Prostate gland (tissue), 2 donors: ENCODE data around the gene OTUD5. TPM values are rescaled to one million over a fixed set of nuclear protein-coding genes. Genes with fewer than 3 reads are reported as not detected.

ENCODE experiments used
- DNase-seq: peaks from one replicate; pipeline ENCODE4 v3.0.0-alpha.2; 2019; ENCODE audit warnings: low spot score
- H3K27ac ChIP-seq, 2 donors: fragments of 200-600 bp; sonication (generic); 2 replicates each; pipeline ENCODE4 v1.5.1; 2017 to 2019
- H3K27me3 ChIP-seq: fragments of 200-600 bp; sonication (generic); replicated peaks from 2 replicates; pipeline ENCODE4 v1.5.1; 2019; ENCODE audit not compliant: insufficient read depth
- H3K36me3 ChIP-seq, 2 donors: fragments of 200-600 bp; sonication (generic); 1 replicate in 1 of 2; 2 replicates in 1 of 2; pipeline versions ENCODE4 v1.5.1 to v1.8.1; 2017 to 2019
- H3K4me1 ChIP-seq: fragments of 200-600 bp; sonication (generic); replicated peaks from 2 replicates; pipeline ENCODE4 v1.5.1; 2019
- H3K4me3 ChIP-seq, 2 donors: fragments of 200-600 bp; sonication (generic); 2 replicates each; pipeline ENCODE4 v1.5.1; 2017 to 2019
- H3K9me3 ChIP-seq: fragments of 200-600 bp; sonication (generic); 2 replicates; pipeline ENCODE4 v1.5.1; 2017
- CTCF ChIP-seq, 4 experiments: fragments of 200-600 bp in 2 of 4; fragments of 450-650 bp in 2 of 4; sonication (generic) in 2 of 4; IDR thresholded peaks; 1 replicate in 3 of 4; 2 replicates in 1 of 4; pipeline ENCODE4 v1.5.1; 2016 to 2019; ENCODE audit warnings: antibody characterized with exemption in 4 of 4, mild to moderate bottlenecking in 2 of 4, moderate library complexity in 2 of 4
- POLR2A ChIP-seq: fragments of 450-650 bp; IDR thresholded peaks from one replicate; pipeline ENCODE4 v1.6.1; 2016; ENCODE audit warnings: antibody characterized with exemption, mild to moderate bottlenecking
- POLR2AphosphoS5 ChIP-seq: sonication (generic); formaldehyde crosslinking; IDR thresholded peaks from one replicate; pipeline ENCODE4 v1.6.1; 2017; ENCODE audit warnings: antibody characterized with exemption
- WGBS: methylation state at CpG from one replicate; pipeline ENCODE4 v1.1.5; 2018; 5-methylcytosine and 5-hydroxymethylcytosine counted together
- intact Hi-C: fragments of 100-400 bp; cut with DNase I; formaldehyde crosslinking; loops from one replicate; pipeline ENCODE4 v1.14.2; 2022
- total RNA-seq, 2 donors: library from RNA; depleted of rRNA; stranded (reverse); fragments of >200 nt; gene quantifications; one replicate each; pipeline ENCODE4 v1.1.0, GENCODE V29; 2016

Gene OTUD5
- total RNA-seq, 2 donors from 2014 or later = 44.1 to 84.2 TPM

GRCh38 chrX:48905090-48905790 lies 52.2 kb downstream of the OTUD5 start:
- WGBS = 88% methylated on average over 7 of the region's 20 CpGs
- DNase-seq = no peak
- Histone ChIP-seq H3K27ac (no peak overlapping the region), H3K4me1 (no peaks in the 10 kb centered on the region), H3K9me3 (no peaks in the 10 kb centered on the region), H3K4me3 (no peak overlapping the region), H3K36me3 (no peaks in the 10 kb centered on the region), H3K27me3 (no peaks in the 10 kb centered on the region)
- TF ChIP-seq POLR2AphosphoS5 = no peak
- TF ChIP-seq CTCF (IDR thresholded peaks at IDR 0.05) = no peak
- no peak for TF ChIP-seq POLR2A
- intact Hi-C loops = no loop called here

GRCh38 chrX:48904626-48905025 lies 52.8 kb downstream of the OTUD5 start:
- TF ChIP-seq CTCF (IDR thresholded peaks at IDR 0.05) = no peak
- no peak overlapping the region for H3K4me3 ChIP-seq
- no peaks in the 10 kb centered on the region for H3K9me3 ChIP-seq
- H3K4me1 ChIP-seq = no peaks in the 10 kb centered on the region
- intact Hi-C loops = no loop called here
- H3K36me3 ChIP-seq = no peaks in the 10 kb centered on the region
- 86% methylated on average over 12 of the region's 14 CpGs for WGBS
- no peak overlapping the region for H3K27ac ChIP-seq
- no peak for DNase-seq
- H3K27me3 ChIP-seq = no peaks in the 10 kb centered on the region

- Histone ChIP-seq H3K4me1 (no peaks in the 10 kb centered on the region), H3K36me3 (no peaks in the 10 kb centered on the region), H3K4me3 (no peak overlapping the region), H3K27me3 (no peaks in the 10 kb centered on the region), H3K9me3 (no peaks in the 10 kb centered on the region), H3K27ac (no peak overlapping the region)
- 73% methylated on average over 8 of the region's 8 CpGs for WGBS
- no peak for TF ChIP-seq CTCF (IDR thresholded peaks at IDR 0.05)
- TF ChIP-seq POLR2AphosphoS5 = no peak
- TF ChIP-seq POLR2A = no peak
- no peak for DNase-seq
- intact Hi-C loops = no loop called here
Observed at GRCh38 chrX:48904180-48904579, 53.2 kb downstream of the OTUD5 start.

- Histone ChIP-seq H3K4me3 (no peak overlapping the region), H3K27me3 (no peaks in the 10 kb centered on the region), H3K27ac (no peak overlapping the region), H3K4me1 (no peaks in the 10 kb centered on the region), H3K36me3 (no peaks in the 10 kb centered on the region), H3K9me3 (no peaks in the 10 kb centered on the region)
- TF ChIP-seq CTCF (IDR thresholded peaks at IDR 0.05) (no peak), POLR2AphosphoS5 (no peak), POLR2A (no peak)
- 68% methylated on average over 5 of the region's 6 CpGs for WGBS
- no peak for DNase-seq
- intact Hi-C loops = no loop called here
Observed at GRCh38 chrX:48903290-48903689, 54.1 kb downstream of the OTUD5 start.

- H3K27me3 ChIP-seq = no peaks in the 10 kb centered on the region
- no peaks in the 10 kb centered on the region for H3K4me1 ChIP-seq
- TF ChIP-seq POLR2AphosphoS5 (no peak), POLR2A (no peak), CTCF (IDR thresholded peaks at IDR 0.05) (no peak)
- H3K36me3 ChIP-seq = no peaks in the 10 kb centered on the region
- 77% methylated on average over 14 of the region's 14 CpGs for WGBS
- H3K9me3 ChIP-seq = no peaks in the 10 kb centered on the region
- intact Hi-C loops = no loop called here
- H3K27ac ChIP-seq = no peak overlapping the region
- H3K4me3 ChIP-seq = no peak overlapping the region
- DNase-seq = no peak
Observed at GRCh38 chrX:48902776-48903175, 54.6 kb downstream of the OTUD5 start.
